Ovary (tissue), 3 donors: Measurements from ENCODE around the gene POLR2E.

ENCODE experiments used
- POLR2A ChIP-seq: fragments of 450-650 bp; IDR thresholded peaks from one replicate; pipeline ENCODE4 v1.6.1; 2017; ENCODE audit warnings: antibody characterized with exemption, mild to moderate bottlenecking, moderate library complexity
- TF ChIP-seq, protein P1 (sequence below), 3 donors: fragments of 450-650 bp in 2 of 3; fragments of 200-600 bp in 1 of 3; IDR thresholded peaks; one replicate each; pipeline versions ENCODE4 v1.5.1 to v1.8.0; 2016 to 2022; ENCODE audit warnings: antibody characterized with exemption in 3 of 3, mild to moderate bottlenecking in 1 of 3
- donor health status: DM: no; HTN: no; CAD: no.

DNA sequence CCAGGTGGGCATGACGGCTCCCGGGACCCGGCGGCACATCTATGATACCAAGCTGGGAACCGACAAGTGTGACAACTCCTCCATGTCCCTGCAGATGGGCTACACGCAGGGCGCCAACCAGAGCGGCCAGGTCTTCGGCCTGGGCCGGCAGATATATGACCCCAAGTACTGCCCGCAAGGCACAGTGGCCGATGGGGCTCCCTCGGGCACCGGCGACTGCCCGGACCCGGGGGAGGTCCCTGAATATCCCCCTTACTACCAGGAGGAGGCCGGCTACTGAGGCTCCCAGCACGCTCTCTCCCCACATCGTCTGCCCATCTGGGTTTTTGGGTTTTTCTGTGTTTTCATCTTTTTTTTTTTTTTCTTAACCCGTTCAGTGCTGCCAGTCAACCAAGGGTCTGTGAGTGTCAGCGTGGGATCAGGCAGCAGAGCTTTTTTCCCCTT is 57.5 kb downstream of the POLR2E start:
- TF ChIP-seq, protein P1, sequence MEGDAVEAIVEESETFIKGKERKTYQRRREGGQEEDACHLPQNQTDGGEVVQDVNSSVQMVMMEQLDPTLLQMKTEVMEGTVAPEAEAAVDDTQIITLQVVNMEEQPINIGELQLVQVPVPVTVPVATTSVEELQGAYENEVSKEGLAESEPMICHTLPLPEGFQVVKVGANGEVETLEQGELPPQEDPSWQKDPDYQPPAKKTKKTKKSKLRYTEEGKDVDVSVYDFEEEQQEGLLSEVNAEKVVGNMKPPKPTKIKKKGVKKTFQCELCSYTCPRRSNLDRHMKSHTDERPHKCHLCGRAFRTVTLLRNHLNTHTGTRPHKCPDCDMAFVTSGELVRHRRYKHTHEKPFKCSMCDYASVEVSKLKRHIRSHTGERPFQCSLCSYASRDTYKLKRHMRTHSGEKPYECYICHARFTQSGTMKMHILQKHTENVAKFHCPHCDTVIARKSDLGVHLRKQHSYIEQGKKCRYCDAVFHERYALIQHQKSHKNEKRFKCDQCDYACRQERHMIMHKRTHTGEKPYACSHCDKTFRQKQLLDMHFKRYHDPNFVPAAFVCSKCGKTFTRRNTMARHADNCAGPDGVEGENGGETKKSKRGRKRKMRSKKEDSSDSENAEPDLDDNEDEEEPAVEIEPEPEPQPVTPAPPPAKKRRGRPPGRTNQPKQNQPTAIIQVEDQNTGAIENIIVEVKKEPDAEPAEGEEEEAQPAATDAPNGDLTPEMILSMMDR (IDR thresholded peaks at IDR 0.05), result no peak
- no peak for TF ChIP-seq POLR2A
